ENCODE results near the gene CNKSR1. TPM values are rescaled to one million over a fixed set of nuclear protein-coding genes. Genes with fewer than 3 reads are reported as not detected.
A peak's percentile ranks its signal among the peaks of the same experiment; 100 is the strongest.

CNKSR1 gene
- total and polyA plus RNA-seq, 2 of the 4 experiments (the other 2 are of a cell fraction), result 0.43 TPM; not detected in 1

DNA sequence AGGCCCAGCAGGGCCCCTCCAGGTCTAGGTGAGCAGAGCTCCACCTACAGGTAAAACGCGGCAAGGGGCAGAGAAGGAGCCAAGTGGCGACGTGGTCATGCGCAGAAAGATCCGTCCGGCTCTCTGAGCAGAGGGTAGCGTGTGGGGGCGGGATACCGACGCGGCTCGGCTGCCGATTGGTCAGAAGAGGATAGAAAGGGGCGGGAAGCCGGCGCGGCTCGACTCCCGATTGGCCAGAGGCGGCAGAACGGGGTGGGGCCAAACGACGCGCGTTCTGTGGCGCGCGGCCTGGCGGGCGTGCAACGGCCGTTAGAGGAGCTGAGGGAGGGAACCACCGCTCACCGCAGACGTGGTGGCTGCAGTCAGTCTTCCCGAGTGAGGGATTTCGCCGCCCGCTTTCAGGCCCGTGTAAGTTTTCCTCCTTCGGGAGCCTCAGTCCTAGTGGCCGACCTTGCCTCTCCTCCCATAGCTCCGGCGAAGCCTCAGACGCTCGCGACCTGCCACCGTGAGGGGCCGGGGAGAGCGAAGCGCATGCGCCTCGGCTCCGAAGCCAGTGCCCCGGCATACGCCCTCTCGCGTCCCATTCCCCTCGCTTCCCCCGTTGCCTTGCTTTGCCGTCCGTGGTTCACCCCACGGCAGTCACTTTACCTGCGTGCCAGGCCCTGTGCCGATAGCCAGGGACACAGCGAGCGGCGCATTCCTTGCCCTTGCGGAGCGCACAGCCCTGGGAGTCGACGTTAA, 56.8 kb downstream of the CNKSR1 start, which contains the start of gene CEP85:
Gene CEP85, plus strand, starts transcription at position 298 of the 741 bp plus-strand sequence. CDS start 5,584 bp downstream, outside the sequence.
- BruUV-seq (replicated peaks), result no TSS peak
- Histone ChIP-seq H2BK120ac (ENCODE audit: low read depth, low read length) (peak within 1 kb of the TSS; percentile 63), H3K27me3 (ENCODE audit: control insufficient read depth, insufficient read depth, low read length) (no peaks in the 10 kb centered on the region), H3K4ac (ENCODE audit: low read depth, low read length) (peak within 1 kb of the TSS; percentile 79), H2BK5ac (ENCODE audit: low read depth, low read length, poor library complexity, severe bottlenecking) (peak within 1 kb of the TSS; percentile 88), H3K9me3 (ENCODE audit: control insufficient read depth, insufficient read depth, low read length) (no peaks in the 10 kb centered on the region), H3K18ac (ENCODE audit: low read depth, low read length) (peak within 1 kb of the TSS; percentile 33; the same call in 1 of the 2 replicates), H2BK20ac (ENCODE audit: low read depth, low read length) (no peak within 1 kb of the TSS), H3K4me1 (ENCODE audit: control insufficient read depth, insufficient read depth, low read length) (peaks cover 4% of the 10 kb centered on the region), H3K79me1 (ENCODE audit: low read depth in 1 of 2, low read length in 2 of 2) (peaks cover 11 to 32% of the 10 kb centered on the region in 2 experiments), H4K91ac (ENCODE audit: insufficient read depth, low read depth, low read length) (peak within 1 kb of the TSS; percentile 73; the same call in 1 of the 2 replicates), H2AFZ (replicated peaks; ENCODE audit: low read length, poor library complexity) (peak within 1 kb of the TSS; percentile 99), H2BK15ac (ENCODE audit: low read depth, low read length) (peak within 1 kb of the TSS; percentile 21; the same call in 1 of the 3 replicates), H4K5ac (ENCODE audit: low read depth, low read length) (peak within 1 kb of the TSS; percentile 74), H3K9me1 (ENCODE audit: insufficient read depth, low read length) (peaks cover 6% of the 10 kb centered on the region; the same call in 1 of the 2 replicates), H3K56ac (ENCODE audit: extremely low read depth, insufficient read depth, low read length) (peak within 1 kb of the TSS; percentile 62), H4K20me1 (ENCODE audit: insufficient read depth, low read length) (no peaks in the 10 kb centered on the region), H3K36me3 (ENCODE audit: control insufficient read depth, insufficient read depth, low read length) (no peaks in the 10 kb centered on the region), H3K23ac (ENCODE audit: low read depth, low read length) (peak within 1 kb of the TSS; percentile 91), H3K4me2 (ENCODE audit: low read depth, low read length) (peak within 1 kb of the TSS; percentile 97), H2AK5ac (ENCODE audit: low read depth, low read length) (peak within 1 kb of the TSS; percentile 83), H3K14ac (replicated peaks; ENCODE audit: low read depth, low read length) (peak within 1 kb of the TSS; percentile 80), H3K27ac (ENCODE audit: insufficient read depth, low read length) (peak within 1 kb of the TSS; percentile 65), H2AK9ac (replicated peaks; ENCODE audit: low read depth, low read length, poor library complexity) (peak within 1 kb of the TSS; percentile 96), H4K8ac (ENCODE audit: low read depth in 2 of 2, low read length in 2 of 2) (peak within 1 kb of the TSS; percentile 66 to 91), H3K4me3 (ENCODE audit: insufficient read depth, low read depth, low read length) (peak within 1 kb of the TSS; percentile 86), H3K9ac (ENCODE audit: low read depth, low read length) (peak within 1 kb of the TSS; percentile 61)
- CTCF ChIA-PET, result interaction anchor here (0.6 to 1.8 kb wide), 10 partner anchors 11 to 795 kb away, joined by 3 to 8 read pairs (median 3); partner anchors contain the start of genes SH3BGRL3 and ZNF593
- POLR2A ChIA-PET (ENCODE audit: unreplicated experiment), result no interaction called here
- dilution Hi-C loops (cut with HindIII; ENCODE audit: low sequenced_read_pairs, unreplicated experiment) (no loop called here), in situ Hi-C loops (cut with MboI; ENCODE audit: low sequenced_read_pairs) (no loop called here), intact Hi-C loops (cut with micrococcal nuclease) (loop anchor here (5.0 to 10.0 kb wide), 2 partner anchors 67 to 129 kb away; partner anchors contain the start of genes C1orf232 and ZNF593)
- DNase-seq, result peak; percentile 96
- WGBS, 2 experiments (ENCODE audit: extremely low coverage in 2 of 2, insufficient read length in 1 of 2), result 0% methylated on average over 34 of the region's 73 CpGs; no CpG with 5 or more reads in 1 of the 2 experiments
- peak; percentile 98 for ATAC-seq (ENCODE audit: low read depth)
- no peak for TF ChIP-seq CEBPB (IDR thresholded peaks at IDR 0.05; ENCODE audit: low read depth, low read length)
- 0 out of 2 replicates have a peak, but pooled peaks have one; percentile 15 for TF ChIP-seq USF2 (IDR thresholded peaks at IDR 0.05; ENCODE audit: low read depth, low read length)
- TF ChIP-seq MAZ (IDR thresholded peaks at IDR 0.05; ENCODE audit: borderline replicate concordance, low read depth, low read length), result peak; percentile 47; the same call in 1 of the 2 replicates
- TF ChIP-seq SMC3 (IDR thresholded peaks at IDR 0.05; ENCODE audit: low read depth, low read length), result peak; percentile 45
- no peak for TF ChIP-seq CHD1 (IDR thresholded peaks at IDR 0.05; ENCODE audit: low read depth, low read length)
- peak; percentile 57 for TF ChIP-seq RAD21 (IDR thresholded peaks at IDR 0.05; ENCODE audit: low read length)
- TF ChIP-seq BHLHE40 (IDR thresholded peaks at IDR 0.05; ENCODE audit: low read depth, low read length), result no peak
- no peak for TF ChIP-seq ELK1 (IDR thresholded peaks at IDR 0.05; ENCODE audit: borderline replicate concordance, low read depth, low read length)
- no peak for TF ChIP-seq RFX5 (IDR thresholded peaks at IDR 0.05; ENCODE audit: low read depth, low read length)
- TF ChIP-seq MAFK (IDR thresholded peaks at IDR 0.05; ENCODE audit: low read depth, low read length), result no peak
- TF ChIP-seq RCOR1 (IDR thresholded peaks at IDR 0.05; ENCODE audit: insufficient replicate concordance, low read length), result no peak
- no peak for TF ChIP-seq FOS (IDR thresholded peaks at IDR 0.05; ENCODE audit: low read depth, low read length)
- TF ChIP-seq POLR2A (IDR thresholded peaks at IDR 0.05; ENCODE audit: low read depth, low read length), result peak; percentile 35; the same call in 1 of the 2 replicates
- peak; percentile 74; the same call in 1 of the 2 replicates for TF ChIP-seq MXI1 (IDR thresholded peaks at IDR 0.05; ENCODE audit: borderline replicate concordance, low read depth, low read length)

Measured in IMR-90 (cell line).